SK-N-SH (cell line): ENCODE results near the gene ZSWIM3.

Experiments
- CTCF ChIP-seq: fragments of 200-600 bp; sonication (generic); IDR thresholded peaks from 2 replicates; pipeline ENCODE4 v1.6.1; 2017; ENCODE audit warnings: antibody characterized with exemption, mild to moderate bottlenecking, moderate library complexity
- EP300 ChIP-seq, 2 experiments: IDR thresholded peaks; 2 replicates each; pipeline versions ENCODE4 v1.4.0 to v1.6.1; 2012; ENCODE audit warnings: borderline replicate concordance in 1 of 2, low read depth in 1 of 2, low read length in 1 of 2
- EZH2phosphoT487 ChIP-seq: fragments of 200-600 bp; sonication (generic); IDR thresholded peaks from 2 replicates; pipeline ENCODE4 v1.6.1; 2017; ENCODE audit warnings: low read depth, mixed run types, mild to moderate bottlenecking, antibody characterized with exemption, moderate library complexity, borderline replicate concordance
- FOXJ3 ChIP-seq: sonication (generic); formaldehyde crosslinking; IDR thresholded peaks from 2 replicates; pipeline ENCODE4 v1.5.1; 2020; ENCODE audit warnings: mild to moderate bottlenecking, missing genetic modification reagents
- GABPA ChIP-seq: IDR thresholded peaks from 2 replicates; pipeline ENCODE4 v1.4.0; 2012; ENCODE audit warnings: low read depth, mild to moderate bottlenecking
- MAX ChIP-seq: IDR thresholded peaks from 2 replicates; pipeline ENCODE4 v1.4.0; 2012; ENCODE audit warnings: low read depth
- POLR2AphosphoS5 ChIP-seq: IDR thresholded peaks from 2 replicates; pipeline ENCODE4 v1.6.1; 2012; ENCODE audit warnings: low read depth, low read length
- SMC3 ChIP-seq: IDR thresholded peaks from 2 replicates; pipeline ENCODE4 v1.6.1; 2012; ENCODE audit warnings: low read depth, low read length, improper control_type of control experiment
- TAF1 ChIP-seq: IDR thresholded peaks from 2 replicates; pipeline ENCODE4 v1.6.1; 2012; ENCODE audit warnings: low read depth, mild to moderate bottlenecking, low read length, moderate library complexity, borderline replicate concordance
- USF2 ChIP-seq: fragments of 150-350 bp; IDR thresholded peaks from 2 replicates; pipeline ENCODE4 v1.6.1; 2017; ENCODE audit warnings: antibody characterized with exemption, low read length, low read depth, borderline replicate concordance
- TF ChIP-seq, protein P1 (sequence below): IDR thresholded peaks from 2 replicates; pipeline ENCODE4; 2012

- TF ChIP-seq POLR2AphosphoS5 (no peak), TAF1 (no peak), CTCF (peak; percentile 34; the same call in 1 of the 2 replicates), FOXJ3 (CRISPR knock-in tag) (no peak), EP300 (IDR thresholded peaks at IDR 0.05; ENCODE audit: borderline replicate concordance in 1 of 2, low read depth in 1 of 2, low read length in 1 of 2) (no peak), EZH2phosphoT487 (no peak), MAX (no peak), GABPA (no peak), SMC3 (no peak), USF2 (no peak)
- TF ChIP-seq, protein P1, sequence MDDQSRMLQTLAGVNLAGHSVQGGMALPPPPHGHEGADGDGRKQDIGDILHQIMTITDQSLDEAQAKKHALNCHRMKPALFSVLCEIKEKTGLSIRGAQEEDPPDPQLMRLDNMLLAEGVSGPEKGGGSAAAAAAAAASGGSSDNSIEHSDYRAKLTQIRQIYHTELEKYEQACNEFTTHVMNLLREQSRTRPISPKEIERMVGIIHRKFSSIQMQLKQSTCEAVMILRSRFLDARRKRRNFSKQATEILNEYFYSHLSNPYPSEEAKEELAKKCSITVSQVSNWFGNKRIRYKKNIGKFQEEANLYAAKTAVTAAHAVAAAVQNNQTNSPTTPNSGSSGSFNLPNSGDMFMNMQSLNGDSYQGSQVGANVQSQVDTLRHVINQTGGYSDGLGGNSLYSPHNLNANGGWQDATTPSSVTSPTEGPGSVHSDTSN, result no peak
Measured at GRCh38 chr20:45892049-45892825, 34.8 kb downstream of the ZSWIM3 start.
